ENCODE results near the gene PEAK3.
A peak's percentile ranks its signal among the peaks of the same experiment; 100 is the strongest.
"Not testable (repeated sequence)": the region's sequence is repeated elsewhere in the genome, so short reads cannot be mapped to it uniquely, and the experiment has no call there.

PEAK3 gene

DNA sequence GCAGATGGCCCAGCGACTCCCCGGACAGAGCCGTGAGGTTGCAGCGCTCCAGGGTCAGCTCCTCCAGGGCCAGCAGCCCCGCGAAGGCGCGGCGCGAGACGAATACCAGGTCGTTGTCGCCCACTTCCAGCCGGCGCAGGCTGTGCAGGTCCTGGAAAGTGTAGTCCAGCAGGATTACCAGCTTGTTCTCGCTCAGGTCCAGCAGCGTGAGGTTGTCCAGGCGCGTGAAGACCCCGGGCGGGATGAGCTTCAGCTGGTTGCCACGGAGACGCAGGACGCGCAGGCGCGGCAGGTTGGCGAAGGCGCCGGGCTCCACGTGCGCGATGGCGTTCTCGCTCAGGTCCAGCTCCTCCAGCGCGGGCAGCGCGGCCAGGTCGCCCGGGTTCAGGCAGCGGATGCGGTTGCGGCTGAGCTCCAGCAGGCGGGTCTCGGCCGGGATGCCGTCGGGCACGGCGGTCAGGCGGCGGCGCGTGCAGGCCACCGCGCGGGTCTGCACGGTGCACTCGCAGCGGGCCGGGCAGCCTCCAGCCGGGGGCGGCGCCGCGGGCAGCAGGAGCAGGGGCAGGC lies 9.3 kb upstream of the PEAK3 start:
- H3K4me3 ChIP-seq (ENCODE audit: low read length) = no peak overlapping the region
- DNase-seq (ENCODE audit: low read depth, low spot score) = no peak

DNA sequence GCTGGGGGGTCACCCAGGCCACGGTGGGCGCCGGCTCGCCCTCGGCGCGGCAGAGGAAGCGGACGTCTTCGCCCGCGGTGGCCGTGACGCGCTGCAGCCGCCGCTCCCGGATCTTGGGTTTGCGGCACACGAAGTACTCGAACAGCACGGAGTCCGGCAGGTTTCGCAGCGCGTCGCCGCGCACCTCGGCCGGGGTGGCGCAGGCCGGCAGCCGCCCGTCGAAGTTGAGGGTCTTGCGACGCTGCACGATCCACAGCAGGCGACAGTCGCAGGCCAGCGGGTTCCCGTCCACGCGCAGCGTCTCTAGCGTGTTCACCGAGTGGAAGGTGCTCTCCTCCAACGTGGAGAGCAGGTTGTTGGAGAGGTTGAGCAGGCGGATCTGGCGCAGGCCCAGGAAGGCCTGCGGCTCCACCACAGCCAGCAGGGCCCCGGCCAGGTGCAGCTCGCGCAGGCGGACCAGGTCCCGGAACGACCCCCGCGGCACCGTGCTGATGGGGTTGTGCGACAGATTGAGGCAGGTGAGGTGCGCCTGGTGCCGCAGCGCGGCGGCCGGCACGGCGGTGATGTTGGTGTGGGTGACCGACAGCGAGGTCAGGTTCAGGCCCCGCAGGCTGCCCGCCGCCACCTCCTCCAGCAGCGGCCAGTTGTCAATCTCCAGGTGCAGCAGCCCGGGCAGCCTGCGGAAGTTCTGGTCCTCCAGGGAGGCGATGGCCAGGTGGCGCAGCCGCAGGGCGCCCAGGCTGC lies 8.6 kb upstream of the PEAK3 start:
- H3K4me3 ChIP-seq (ENCODE audit: low read length) = no peak overlapping the region
- DNase-seq (ENCODE audit: low read depth, low spot score) = no peak

DNA sequence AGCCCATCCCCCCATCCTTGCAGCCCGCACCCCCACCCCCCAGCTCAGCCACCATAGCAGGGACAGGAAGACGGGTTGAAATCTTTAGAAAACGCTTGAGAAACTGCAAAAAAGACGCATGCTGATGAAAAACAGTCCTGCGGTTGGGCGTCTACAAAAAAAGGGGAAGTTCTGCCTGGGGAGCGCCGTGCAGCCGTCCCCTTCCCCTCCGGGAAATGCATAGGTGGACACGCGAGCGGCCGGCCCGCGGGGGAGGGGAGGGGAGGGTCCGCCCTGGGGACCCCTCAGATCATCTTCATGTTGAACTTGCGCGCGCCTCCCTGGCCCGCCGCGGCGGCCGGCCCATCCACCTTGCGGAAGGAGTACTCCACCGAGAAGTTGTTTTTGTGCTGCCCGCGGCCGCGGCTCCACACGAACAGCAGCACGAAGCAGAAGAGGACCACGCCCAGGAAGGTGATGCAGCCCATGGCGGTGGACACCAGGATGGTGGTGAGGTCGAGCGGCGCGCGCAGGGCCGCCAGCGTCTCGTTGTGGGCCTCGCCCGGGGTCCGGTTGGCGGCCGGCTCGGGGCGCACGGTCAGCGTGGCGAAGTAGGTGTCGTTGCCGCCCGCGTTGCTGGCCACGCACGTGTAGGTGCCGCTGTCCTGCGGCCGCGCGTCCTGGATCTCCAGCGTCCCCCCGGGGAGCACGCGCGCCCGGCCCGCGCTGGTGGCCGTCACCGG lies 7.9 kb upstream of the PEAK3 start:
- no peak for DNase-seq (ENCODE audit: low read depth, low spot score)
- H3K4me3 ChIP-seq (ENCODE audit: low read length) = peak overlapping the region; percentile 37

DNA sequence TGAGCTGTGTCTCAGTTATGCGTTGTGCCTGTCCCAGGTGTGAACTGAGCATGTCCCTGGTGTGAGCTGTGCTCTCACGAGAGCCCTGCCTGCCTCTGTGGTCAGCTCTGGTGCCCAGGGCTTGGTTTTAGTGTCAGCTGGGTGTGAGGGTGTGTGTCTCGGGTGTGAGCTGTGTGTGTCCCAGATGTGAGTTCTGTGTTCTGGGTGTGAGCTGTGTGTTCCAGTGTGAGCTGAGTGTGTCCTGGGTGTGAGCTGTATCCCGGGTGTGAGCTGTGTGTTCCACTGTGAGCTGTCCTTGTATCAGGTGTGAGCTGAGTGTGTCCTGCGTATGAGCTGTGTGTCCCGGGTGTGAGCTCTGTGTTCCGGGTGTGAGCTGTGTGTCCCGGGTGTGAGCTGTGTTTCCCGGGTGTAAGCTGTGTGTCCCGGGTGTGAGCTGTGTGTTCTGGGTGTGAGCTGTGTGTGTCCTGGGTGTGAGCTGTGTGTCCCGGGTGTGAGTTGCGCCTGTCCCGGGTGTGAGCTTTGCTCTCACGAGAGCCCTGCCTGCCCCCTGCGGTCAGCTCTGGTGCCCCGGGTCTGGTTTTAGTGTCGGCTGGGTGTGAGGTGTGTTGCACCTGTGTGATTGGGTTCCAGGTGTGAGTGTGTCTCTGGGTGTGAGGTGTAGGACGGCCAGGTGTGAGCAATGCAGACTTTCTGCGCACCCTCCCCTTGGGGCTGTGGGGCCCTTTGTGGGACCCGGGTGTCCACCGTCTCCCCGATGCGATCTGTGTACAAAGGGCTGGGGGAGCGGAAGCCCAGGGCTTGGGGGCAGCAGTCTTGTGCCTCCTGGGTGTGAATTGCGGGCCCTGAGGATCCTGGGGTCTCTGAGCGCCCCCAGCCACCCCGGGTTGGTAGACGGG lies 7.1 kb upstream of the PEAK3 start:
- no peak for DNase-seq (ENCODE audit: low read depth, low spot score)
- H3K4me3 ChIP-seq (ENCODE audit: low read length) = no peak overlapping the region; the same call in 1 of the 2 replicates

DNA sequence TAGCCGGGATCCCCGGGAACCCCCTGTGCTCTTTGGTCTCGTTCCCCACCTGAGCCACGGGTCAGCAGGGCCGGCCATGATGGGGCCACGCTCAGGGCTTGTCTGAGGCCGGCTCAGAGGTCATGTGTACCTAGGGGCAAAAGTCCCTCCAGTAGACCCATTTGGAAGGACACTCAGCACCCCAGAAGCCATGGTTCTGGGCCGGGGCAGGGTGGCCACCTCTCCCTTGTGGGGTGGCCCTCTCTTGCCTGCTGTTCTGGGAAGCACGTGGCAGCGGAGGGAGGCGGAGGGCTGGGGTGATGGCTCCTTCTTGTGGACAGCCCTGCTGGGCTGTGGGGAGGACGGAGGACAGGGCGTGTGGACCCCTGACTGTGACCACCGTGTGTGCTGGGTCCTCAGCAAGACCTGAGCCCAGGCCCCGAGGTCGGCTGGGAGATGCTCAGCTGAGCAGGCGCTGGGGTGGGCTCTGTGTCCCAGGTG lies 6.4 kb upstream of the PEAK3 start:
- H3K4me3 ChIP-seq (ENCODE audit: low read length) = no peak overlapping the region
- no peak for DNase-seq (ENCODE audit: low read depth, low spot score)

DNA sequence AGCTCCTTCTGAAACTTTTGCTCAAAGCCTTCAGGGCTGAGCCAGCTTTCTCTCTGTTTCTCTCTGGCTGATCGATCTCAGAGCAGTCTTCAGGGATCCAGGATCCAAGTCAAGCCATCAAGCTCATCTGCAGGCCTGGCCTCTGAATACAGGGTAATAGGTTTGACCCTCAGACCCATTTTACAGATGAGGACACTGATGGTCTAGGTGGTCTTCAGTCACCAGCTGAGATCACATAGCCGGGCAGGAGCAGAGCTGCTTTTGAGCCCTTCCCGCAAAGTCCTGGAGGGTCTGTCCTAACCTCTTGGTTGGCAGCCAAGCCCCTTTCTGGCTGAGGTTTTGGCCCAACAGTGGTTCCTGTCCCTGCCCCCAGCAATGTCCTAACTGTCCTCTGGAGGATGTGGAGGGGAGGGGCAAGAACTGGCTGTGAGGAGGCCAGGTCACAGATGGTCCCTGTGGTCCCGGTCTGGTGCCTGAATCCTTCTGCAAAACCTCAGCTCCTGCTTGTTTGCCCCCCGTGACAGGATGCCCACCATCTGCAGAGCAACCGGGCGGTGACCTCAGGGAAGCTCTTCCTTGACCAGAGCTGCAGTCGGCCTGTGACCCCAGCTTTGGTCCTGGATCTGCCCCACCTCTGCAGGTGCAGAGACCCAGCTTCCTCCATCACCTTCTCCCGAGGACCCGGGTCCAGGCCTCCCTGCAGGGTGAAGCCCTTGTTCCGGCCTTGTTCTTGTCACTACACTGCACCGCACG lies 5.8 kb upstream of the PEAK3 start:
- no peak overlapping the region for H3K4me3 ChIP-seq (ENCODE audit: low read length)
- DNase-seq (ENCODE audit: low read depth, low spot score) = no peak

DNA sequence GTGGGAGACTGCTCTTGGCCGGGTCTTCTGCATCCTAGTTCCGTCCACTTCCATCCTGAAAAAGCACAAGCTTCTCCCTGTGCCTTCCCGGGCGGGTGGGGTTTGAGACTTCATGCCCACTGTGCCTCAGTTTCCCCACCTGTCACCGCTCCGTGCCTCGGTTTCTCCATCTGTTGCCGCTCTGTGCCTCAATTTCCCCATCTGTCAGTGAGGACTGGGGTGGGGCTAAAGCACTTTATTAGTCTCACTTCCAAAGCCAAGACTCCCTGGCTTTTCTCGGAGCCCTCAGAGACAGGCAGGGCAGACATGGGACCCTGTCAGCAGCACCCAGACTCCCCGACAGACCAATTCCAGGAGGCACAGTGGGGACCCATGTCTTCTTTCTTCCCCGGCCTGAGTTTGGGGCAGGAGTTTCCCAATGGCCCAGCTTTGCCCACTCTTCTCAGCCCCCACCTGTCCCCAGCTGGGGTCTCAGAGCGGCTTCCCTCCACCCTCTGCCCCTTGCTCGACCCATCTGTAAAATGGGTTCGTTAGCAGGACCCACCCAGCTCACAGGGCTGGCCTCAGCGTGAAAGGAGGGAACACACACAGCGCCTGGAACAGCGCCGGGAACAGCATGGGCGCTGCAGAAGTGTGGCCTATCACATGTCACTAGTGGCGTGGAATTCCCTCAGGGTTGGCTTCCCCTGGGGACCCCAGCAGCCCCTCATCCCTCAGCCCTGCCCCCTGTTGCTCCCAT lies 4.6 kb upstream of the PEAK3 start:
- no peak for DNase-seq (ENCODE audit: low read depth, low spot score)
- H3K4me3 ChIP-seq (ENCODE audit: low read length) = no peak overlapping the region

DNA sequence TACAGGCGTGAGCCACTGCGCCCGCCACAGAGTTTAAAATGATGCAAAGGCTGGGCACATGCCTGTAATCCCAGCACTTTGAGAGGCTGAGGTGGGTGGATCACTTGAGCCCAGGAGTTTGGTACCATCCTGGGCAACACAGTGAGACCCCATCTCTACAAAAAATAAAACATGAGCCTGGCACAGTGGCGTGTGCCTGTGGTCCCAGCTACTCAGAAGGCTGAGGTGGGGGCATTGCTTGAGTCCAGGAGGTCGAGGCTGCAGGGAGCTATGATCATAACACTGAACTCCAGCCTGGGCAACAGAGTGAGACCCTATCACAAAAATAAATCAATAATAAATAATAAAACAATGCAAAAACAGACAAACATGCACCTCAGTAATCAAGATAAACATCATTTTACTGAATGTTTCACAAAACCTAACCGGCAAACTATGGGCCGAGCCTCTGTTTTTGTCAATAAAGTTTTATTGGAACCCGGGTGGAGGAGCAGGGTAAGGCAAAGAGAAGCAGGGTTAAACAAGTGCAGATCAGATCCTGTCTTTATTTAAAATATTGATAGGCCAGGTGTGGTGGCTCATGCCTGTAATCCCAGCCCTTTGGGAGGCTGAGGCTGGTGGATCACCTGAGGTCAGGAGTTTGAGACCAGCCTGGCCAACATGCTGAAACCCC lies 2.0 kb upstream of the PEAK3 start:
- H3K4me3 ChIP-seq (ENCODE audit: low read length) = no peak overlapping the region
- DNase-seq (ENCODE audit: low read depth, low spot score) = no peak

DNA sequence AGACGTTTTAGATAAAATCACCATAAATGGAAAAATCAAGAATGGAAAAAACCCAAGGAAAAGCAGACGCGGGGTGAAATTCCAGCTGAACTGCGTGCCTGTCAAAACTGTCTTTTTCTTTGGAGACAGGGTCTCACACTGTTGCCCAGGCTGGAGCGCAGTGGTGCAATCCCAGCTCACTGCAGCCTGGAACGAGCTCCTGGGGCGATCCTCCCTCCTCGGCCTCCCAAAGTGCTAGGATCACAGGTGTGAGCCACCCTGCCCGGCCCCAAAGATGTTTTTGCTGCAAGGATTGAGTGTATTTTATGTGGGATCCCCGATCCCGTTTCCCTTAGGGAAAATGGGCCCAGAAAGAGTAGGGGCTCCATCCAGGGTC lies 875 bp upstream of the PEAK3 start:
- DNase-seq (ENCODE audit: low read depth, low spot score) = no peak
- H3K4me3 ChIP-seq (ENCODE audit: low read length) = no peak overlapping the region

DNA sequence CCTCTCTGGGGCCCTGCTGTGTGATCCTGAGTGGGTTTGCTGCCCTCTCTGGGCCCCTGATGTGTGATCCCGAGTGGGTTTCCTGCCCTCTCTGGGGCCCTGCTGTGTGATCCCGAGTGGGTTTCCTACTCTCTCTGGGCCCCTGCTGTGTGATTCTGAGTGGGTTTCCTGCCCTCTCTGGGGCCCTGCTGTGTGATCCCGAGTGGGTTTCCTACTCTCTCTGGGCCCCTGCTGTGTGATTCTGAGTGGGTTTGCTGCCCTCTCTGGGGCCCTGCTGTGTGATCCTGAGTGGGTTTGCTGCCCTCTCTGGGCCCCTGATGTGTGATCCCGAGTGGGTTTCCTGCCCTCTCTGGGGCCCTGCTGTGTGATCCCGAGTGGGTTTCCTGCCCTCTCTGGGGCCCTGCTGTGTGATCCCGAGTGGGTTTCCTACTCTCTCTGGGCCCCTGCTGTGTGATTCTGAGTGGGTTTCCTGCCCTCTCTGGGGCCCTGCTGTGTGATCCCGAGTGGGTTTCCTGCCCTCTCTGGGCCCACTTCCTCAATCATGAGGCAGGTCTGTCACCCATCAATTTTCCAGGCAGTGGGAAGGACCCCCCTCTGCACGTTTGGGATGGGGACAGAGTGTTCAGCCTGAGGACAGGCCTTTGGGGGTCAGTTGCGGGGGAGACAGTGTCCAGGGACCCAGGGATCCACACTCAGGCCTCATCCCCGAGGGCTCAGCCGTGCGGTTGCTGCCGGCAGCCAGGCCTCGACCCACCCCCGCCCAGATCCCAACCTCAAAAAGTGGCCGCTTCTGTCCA lies 512 bp downstream of the PEAK3 start:
- not testable (repeated sequence) for DNase-seq (ENCODE audit: low read depth, low spot score); H3K4me3 ChIP-seq (ENCODE audit: low read length)

DNA sequence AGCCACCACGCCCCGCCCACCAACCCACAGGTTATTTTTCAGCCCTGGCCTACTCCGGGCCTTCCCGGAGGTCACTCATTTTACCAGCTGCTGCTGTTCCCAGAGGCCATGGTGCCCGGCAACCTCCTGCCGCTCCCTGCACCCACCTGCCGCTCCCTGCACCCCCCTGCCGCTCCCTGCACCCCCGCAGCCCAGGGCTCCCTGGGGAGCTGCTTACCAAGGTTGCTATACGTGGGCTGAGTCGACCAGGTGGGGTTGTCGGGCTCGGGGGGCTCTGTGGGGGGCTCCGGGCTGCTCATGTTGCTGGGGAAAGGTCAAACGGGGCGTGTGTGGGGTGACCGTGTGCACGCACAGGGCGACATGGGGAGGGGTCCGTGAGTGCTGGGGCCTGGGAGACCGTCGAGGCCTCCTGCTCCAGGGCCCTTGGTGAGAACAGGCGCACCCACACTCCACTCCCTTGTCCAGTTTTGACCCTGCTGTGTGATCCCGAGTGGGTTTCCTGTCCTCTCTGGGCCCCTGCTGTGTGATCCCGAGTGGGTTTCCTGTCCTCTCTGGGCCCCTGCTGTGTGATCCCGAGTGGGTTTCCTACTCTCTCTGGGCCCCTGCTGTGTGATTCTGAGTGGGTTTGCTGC lies 1.2 kb downstream of the PEAK3 start:
- H3K4me3 ChIP-seq (ENCODE audit: low read length) = no peak overlapping the region
- no peak for DNase-seq (ENCODE audit: low read depth, low spot score)

DNA sequence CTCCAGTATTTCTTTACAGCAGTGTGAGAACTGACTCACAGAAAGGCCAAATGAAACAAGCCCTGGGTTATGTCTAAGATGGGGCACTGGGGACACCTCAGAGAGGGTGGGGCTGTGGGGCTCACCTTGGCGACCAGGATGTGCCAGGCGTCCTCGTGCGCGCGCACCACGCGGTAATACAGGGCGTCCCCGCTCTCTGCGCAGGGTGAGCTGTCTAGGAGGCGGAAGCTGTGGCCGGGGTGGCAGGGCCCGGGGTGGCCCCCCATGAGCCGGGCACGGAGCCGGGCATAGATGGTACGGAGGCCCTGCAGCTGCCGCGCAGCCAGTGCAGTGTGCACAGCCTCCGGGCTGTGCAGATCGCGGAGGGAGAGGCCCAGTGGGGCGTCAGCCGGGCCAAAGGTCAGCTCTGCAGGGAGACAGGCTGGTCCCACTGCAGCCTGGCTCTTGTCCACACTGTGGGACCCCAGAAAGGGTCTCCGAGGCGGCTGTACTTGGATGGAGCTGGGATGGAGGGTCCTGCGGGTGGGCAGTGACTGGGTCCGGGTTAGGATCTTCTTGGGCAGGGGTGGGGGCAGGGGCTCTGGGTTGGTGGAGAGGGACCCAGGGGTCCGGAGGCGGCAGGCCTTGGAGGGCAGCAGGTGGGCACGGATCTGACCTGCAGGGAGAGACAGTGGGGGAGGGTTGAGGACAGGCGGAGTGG lies 3.4 kb downstream of the PEAK3 start:
- no peak overlapping the region for H3K4me3 ChIP-seq (ENCODE audit: low read length)
- DNase-seq (ENCODE audit: low read depth, low spot score) = no peak

DNA sequence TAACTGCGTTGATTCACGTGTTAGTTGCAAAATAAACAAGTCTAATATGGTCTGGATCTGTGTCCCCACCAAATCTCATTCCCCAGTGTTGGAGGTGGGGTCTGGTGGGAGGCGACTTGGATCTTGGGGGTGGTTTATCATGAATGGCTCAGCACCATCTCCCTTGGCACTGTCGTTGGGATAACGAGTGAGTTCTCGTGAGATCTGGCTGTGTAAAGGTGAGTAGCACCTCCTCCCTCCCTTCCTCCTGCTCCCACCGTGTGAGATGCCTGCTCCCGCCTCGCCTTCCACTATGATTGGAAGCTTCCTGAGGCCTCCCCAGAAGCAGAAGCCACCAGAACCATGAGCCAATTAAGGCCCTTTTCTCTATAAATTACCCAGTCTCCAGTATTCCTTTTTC lies 4.8 kb downstream of the PEAK3 start:
- H3K4me3 ChIP-seq (ENCODE audit: low read length) = no peak overlapping the region
- no peak for DNase-seq (ENCODE audit: low read depth, low spot score)

DNA sequence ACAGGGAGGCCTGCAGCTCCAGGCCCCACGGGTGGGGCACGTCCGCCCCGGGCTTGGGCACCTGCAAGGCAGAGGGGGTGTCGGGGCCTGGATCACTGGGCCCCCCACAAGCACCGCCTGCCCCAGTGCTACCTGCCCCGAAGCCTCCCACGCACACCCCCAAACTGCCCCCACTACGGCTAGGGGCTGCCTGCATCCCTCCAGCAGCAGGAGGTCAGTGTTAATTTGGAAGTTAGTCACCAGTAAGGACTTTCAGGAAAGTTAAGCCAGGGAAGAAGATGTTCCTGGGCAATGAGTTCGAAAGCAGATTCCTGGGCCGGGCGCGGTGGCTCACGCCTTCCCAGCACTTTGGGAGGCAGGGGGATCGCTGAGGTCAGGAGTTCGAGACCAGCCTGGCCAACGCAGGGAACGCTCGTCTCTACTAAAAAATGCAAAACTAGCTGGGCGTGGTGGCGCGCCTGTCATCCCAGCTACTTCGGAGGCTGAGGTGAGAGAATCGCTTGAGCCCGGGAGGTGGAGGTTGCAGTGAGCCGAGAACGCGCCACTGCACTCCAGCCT lies 5.5 kb downstream of the PEAK3 start:
- no peak overlapping the region for H3K4me3 ChIP-seq (ENCODE audit: low read length)
- DNase-seq (ENCODE audit: low read depth, low spot score) = no peak

DNA sequence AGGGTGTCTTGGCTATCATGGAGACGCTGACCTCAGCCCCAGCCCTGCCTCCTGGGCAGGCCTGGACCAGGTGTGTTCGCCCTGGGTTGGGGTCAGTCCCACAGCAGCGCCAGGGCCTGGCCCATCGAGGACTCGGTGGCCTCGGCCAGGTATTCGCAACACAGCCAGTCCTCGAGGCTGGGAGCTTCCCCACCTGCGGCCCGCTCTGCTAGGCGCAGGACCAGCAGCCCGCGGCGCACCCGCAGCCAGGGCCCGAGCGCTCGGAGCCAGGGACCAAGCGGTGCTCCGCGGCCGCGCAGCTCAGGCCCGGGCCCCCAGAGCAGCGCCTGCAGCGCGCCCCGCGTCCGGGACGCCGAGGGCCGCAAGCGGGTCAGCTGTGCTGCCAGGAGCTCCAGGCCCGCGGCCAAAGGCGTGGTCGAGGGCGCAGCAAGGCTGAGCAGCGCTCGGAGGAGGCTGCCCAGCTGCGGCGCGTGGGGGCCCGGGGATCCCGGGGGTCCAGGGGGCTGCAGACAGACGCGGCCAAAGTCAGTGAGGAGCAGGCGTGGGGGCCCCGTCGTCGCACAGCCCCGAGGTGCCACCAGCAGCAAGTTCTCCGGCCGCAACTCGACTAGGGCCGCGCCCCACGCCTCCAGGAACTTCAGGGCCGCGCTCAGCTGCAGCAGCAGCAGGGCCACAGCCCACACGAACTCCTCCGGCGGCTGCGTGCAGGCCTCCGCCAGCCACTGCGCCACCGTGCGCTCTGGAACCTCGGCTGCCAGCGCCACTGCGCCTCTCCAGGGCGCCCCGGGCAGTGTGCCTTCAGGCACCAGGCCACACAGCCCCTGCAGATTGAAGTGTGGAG lies 6.2 kb downstream of the PEAK3 start:
- no peak for DNase-seq (ENCODE audit: low read depth, low spot score)
- no peak overlapping the region for H3K4me3 ChIP-seq (ENCODE audit: low read length)

Data from Jurkat, Clone E6-1 (cell line).